ENCODE data around the gene GJB2. TPM values are rescaled to one million over a fixed set of nuclear protein-coding genes. Genes with fewer than 3 reads are reported as not detected.

GJB2 gene
- under 0.01 TPM in 1 of 2 replicates, not detected in the other for total RNA-seq

DNA sequence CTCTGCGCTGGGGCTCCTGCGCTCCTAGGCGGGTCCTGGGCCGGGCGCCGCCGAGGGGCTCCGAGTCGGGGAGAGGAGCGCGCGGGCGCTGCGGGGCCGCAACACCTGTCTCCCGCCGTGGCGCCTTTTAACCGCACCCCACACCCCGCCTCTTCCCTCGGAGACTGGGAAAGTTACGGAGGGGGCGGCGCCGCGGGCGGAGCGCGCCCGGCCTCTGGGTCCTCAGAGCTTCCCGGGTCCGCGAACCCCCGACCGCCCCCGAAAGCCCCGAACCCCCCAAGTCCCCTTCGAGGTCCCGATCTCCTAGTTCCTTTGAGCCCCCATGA is at the start of gene GJB2:
GJB2 (minus strand) TSS at position 103 of the 326 bp plus-strand sequence. CDS start 3,357 bp downstream, outside the sequence.

DNA sequence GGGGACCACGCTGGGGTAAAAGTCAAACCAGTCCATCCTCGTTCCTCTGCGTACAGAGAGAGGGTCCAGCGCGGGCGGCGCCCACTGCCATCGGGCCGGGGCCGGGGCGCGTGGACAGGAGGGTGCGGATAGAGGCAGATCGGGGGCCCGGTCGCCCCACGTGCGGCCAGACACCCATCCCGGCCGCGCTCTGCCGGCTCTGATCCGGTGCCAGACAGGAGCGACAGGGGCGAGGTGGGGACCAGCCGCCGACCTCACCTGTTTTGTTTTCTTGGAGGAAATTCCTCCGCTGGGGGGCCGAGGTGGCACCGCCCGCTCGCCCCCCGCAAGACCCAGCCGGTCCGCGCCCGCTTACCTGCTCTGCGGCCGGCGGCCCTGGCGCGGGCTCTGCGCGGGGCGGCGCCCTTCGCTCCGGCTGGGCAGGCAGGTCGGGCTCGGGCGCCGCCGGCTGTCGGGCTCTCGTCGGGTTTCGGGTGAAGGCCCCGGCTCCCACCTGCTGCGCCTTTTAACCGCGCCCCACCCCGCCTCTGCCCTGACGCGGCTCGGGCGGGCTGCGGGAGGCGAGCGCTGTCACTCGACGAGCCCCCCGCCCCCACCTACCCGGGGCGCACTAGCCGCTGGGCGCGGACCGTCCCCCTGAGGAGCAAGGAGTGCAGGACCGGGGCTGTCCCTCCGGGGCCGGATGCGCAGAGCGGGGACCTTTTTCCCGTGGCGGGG is 39.3 kb upstream of the GJB2 start, which contains the start of gene GJB6:
GJB6 (minus strand) TSS at position 481 of the 717 bp plus-strand sequence. CDS start 8,839 bp downstream, outside the sequence.

DNA sequence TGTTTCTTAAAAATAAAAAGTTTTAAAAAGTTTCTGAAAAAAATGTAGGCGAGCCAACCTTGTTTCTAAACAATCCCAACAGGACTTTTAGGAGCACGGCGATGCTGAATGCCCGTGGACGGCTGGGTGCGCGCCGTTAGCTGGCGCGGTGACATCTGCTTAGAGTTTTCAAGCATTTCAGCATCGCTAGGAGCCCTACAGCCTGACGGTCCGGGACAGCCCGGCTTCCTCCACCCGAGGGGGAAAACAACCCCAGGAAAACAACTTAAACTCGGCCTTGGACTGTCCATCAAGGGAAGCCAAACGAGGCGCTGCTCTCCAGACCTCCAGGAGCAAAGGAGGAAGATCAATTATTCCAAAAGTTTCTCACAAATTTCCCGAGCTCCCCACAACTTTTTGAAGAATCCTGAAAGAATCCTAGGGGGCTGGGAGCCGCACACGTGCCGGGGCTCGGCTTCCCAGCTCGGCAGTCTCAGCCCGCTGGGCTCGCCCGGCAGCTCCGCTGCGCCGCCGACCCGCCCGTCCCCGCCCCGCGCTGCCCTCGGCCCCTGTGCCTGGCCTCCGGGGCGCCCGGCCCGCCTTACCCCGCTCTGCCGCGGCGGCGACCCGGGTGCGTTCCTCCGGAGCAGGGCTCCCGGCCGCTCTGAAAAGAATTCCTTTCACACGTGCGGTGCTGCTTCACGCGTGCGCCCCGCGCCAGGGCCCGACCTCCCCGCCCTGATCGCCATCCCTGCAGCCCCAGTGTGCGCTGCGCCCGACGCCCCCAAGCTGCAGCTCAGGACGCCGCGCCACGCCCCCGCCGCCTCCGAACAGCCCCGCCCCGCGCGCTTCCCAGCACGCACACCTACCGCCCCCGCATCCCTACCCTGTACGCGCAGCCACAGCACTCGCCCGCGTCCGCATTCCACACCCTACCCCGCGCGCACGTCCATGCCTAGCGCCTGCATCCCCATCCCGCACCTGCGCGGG is 32.1 kb downstream of the GJB2 start, which contains the start of gene GJA3:
GJA3 (minus strand) TSS at position 747 of the 969 bp plus-strand sequence. CDS start 17,764 bp downstream, outside the sequence.

Other genes starting within 250 kb of the GJB2 start
- gene ZMYM2, start 234.2 kb downstream of the GJB2 start, total RNA-seq, result 11.7 and 17.1 TPM in 2 replicates
- gene GJA3, start 31.9 kb downstream of the GJB2 start, total RNA-seq, result 0.30 and 0.34 TPM in 2 replicates
- gene GJB6, start 39.4 kb upstream of the GJB2 start, total RNA-seq, result not detected in 2 replicates